Globus pallidus (tissue), 1 donor: Measurements from ENCODE around the gene ADGRG3.

ENCODE experiments used
- DNase-seq: peaks from one replicate; pipeline ENCODE4 v3.0.0-alpha.2; 2015; ENCODE audit warnings: low spot score

The ADGRG3 gene

GRCh38 chr16:57630931-57631845 lies 36.9 kb upstream of the ADGRG3 start:
- peak; percentile 82 for DNase-seq

- no peak for DNase-seq
Measured at GRCh38 chr16:57632568-57632967, 35.5 kb upstream of the ADGRG3 start.

- DNase-seq = no peak
Measured at GRCh38 chr16:57633383-57634064, 34.6 kb upstream of the ADGRG3 start.

- no peak for DNase-seq
Measured at GRCh38 chr16:57634171-57634570, 33.9 kb upstream of the ADGRG3 start.

- DNase-seq = no peak
Measured at GRCh38 chr16:57635266-57636097, 32.6 kb upstream of the ADGRG3 start.

- no peak for DNase-seq
Measured at GRCh38 chr16:57636184-57636583, 31.9 kb upstream of the ADGRG3 start.

- DNase-seq = no peak
Measured at GRCh38 chr16:57637020-57637419, 31.1 kb upstream of the ADGRG3 start.

GRCh38 chr16:57637424-57637823 lies 30.7 kb upstream of the ADGRG3 start:
- DNase-seq = peak; percentile 90

- no peak for DNase-seq
Measured at GRCh38 chr16:57637965-57638364, 30.1 kb upstream of the ADGRG3 start.

- DNase-seq = no peak
Measured at GRCh38 chr16:57638381-57638780, 29.7 kb upstream of the ADGRG3 start.

- peak; percentile 89 for DNase-seq
Measured at GRCh38 chr16:57639172-57639887, 28.8 kb upstream of the ADGRG3 start.

- DNase-seq = no peak
Measured at GRCh38 chr16:57640185-57640584, 27.9 kb upstream of the ADGRG3 start.

GRCh38 chr16:57640612-57641011 lies 27.5 kb upstream of the ADGRG3 start:
- DNase-seq = no peak

- no peak for DNase-seq
Measured at GRCh38 chr16:57642160-57643135, 25.7 kb upstream of the ADGRG3 start.

GRCh38 chr16:57643147-57643874 lies 24.8 kb upstream of the ADGRG3 start:
- no peak for DNase-seq

- DNase-seq = no peak
Measured at GRCh38 chr16:57643910-57644309, 24.2 kb upstream of the ADGRG3 start.

GRCh38 chr16:57644383-57645014 lies 23.6 kb upstream of the ADGRG3 start:
- DNase-seq = no peak

- DNase-seq = no peak
Measured at GRCh38 chr16:57645169-57645568, 22.9 kb upstream of the ADGRG3 start.

GRCh38 chr16:57645691-57646387 lies 22.3 kb upstream of the ADGRG3 start:
- no peak for DNase-seq
